OCI-LY1 (cell line): ENCODE data around the gene USP22.

Experiments used
- CTCF ChIP-seq: fragments of 200-600 bp; sonication (generic), shearing (Covaris generic); IDR thresholded peaks from 2 replicates; pipeline ENCODE4 v1.5.1; 2017; ENCODE audit warnings: mild to moderate bottlenecking, antibody characterized with exemption, low read length, moderate library complexity, mixed read lengths
- EZH2 ChIP-seq: fragments of 200-600 bp; sonication (generic), shearing (Covaris generic); IDR thresholded peaks from 2 replicates; pipeline ENCODE4 v1.8.0; 2017; ENCODE audit warnings: borderline replicate concordance, mixed run types, mild to moderate bottlenecking, antibody characterized with exemption, low read length, moderate library complexity, mixed read lengths

GRCh38 chr17:21072745-21073197 lies 30.0 kb upstream of the USP22 start:
- TF ChIP-seq CTCF (no peak), EZH2 (no peak)
